Activated CD4-positive, CD25-positive, alpha-beta regulatory T cell (primary cell): Measurements from ENCODE around the gene CALU.

Source experiments
- DNase-seq, 4 experiments: peaks; one replicate each; lab custom pipeline; 2025; lab: John Stamatoyannopoulos, UW

CALU gene

GRCh38 chr7:128747327-128748079, 8.3 kb downstream of the CALU start:
- DNase-seq = no peak

- no peak for DNase-seq
These were observed 13.1 kb downstream of the CALU start for GRCh38 chr7:128752251-128752650.

GRCh38 chr7:128755075-128755818, 16.1 kb downstream of the CALU start:
- no peak for DNase-seq

- DNase-seq = no peak
These were observed 16.8 kb downstream of the CALU start for GRCh38 chr7:128755819-128756476.

DNA sequence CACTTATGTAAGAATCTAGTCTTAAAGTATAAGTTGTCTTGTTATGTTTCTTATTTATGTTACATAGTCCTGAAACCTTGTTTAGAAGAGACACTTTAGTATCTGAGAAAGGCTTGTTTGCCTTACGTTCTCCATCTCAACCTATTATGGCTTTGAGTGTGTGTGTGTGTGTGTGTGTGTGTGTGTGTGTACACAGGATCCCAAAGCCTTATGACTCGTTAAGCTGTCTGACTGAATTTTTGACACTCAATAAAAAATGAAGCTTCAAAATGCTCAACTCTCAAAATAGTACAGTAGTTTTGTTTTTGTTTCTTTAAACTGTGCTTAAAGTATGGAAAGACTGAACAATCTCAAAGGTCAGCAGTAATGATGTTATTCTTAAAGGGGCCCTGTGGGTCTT, 18.0 kb downstream of the CALU start:
- no peak for DNase-seq

GRCh38 chr7:128758553-128758952, 19.4 kb downstream of the CALU start:
- no peak for DNase-seq

- DNase-seq = no peak
These were observed 20.1 kb downstream of the CALU start for GRCh38 chr7:128759242-128759641.

DNA sequence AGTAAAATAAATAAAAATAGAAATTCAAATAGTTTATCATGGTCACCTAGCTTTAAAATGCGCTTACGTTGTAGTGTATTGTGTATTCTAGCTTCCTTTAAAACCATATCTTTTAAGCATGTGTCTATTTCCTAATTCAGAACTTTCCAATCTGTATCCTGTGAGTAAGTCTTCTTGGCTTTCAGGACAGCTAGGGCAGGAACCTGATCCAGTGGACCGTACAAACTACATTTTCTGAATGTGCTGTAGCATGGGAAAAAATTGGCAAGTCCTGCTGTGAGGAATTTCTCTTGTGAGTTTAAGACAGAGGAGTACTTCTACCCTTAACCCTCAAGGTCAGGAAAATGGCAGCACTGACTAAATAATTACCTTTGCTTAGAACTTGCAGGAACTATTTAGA, 24.4 kb downstream of the CALU start:
- DNase-seq = no peak

DNA sequence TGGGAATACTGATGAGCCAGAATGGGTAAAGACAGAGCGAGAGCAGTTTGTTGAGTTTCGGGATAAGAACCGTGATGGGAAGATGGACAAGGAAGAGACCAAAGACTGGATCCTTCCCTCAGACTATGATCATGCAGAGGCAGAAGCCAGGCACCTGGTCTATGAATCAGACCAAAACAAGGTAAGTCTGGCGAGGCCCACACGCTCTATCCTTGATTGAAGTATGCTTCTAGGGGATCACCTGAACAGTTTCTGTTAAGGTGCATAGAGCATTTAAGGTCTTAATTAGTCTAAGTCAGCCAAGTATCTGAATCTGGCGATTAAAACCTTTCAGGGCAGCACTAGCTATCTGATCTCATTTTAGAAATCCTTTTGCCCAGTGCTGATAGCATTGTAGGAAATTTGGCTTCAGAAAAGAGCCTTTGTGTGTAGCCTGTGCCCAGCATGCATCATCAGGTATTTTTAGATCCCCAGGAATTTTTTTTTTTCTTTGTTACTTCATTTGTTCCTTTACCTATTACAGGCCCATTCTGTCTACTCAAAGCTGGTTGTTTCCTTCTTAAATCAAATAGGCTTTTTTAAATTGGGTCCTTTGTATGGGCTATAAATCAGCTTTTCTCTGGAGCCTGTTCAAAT, 28.4 kb downstream of the CALU start:
- DNase-seq = no peak

DNA sequence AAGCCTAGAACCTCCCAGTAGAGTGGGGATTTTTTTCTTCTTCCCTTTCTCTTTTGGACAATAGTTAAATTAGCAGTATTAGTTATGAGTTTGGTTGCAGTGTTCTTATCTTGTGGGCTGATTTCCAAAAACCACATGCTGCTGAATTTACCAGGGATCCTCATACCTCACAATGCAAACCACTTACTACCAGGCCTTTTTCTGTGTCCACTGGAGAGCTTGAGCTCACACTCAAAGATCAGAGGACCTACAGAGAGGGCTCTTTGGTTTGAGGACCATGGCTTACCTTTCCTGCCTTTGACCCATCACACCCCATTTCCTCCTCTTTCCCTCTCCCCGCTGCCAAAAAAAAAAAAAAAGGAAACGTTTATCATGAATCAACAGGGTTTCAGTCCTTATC, 31.1 kb downstream of the CALU start:
- DNase-seq = no peak

- DNase-seq = no peak
These were observed 34.4 kb downstream of the CALU start for GRCh38 chr7:128773604-128774003.

DNA sequence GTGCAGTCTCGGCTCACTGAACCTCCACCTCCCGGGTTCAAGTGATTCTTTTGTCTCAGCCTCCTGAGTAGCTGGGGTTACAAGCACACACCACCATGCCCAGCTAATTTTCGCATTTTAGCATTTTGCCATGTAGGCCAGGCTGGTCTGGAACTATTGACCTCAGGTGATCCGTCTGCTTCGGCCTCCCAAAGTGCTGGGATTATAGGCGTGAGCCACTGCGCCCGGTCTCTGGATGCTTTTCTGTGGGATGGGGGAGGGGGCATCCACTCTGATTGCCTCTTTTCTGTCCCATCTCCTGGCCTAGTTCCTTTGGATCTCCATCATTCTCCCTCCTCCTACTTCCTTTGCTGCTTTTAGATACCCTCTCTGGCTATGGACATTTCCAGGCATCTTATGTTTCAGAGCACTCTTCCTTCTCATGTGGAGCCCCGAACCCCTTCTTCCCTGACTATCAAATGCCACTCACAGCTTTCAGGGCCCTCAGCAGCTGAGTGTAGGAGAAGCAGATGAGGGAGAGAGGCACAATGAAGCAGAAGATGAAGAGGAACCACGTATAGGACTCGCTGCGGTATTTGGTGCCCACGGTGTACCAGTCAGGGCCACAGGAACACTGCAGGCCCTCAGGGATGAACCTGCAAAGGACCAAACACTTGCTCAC, 35.0 kb downstream of the CALU start:
- no peak for DNase-seq

DNA sequence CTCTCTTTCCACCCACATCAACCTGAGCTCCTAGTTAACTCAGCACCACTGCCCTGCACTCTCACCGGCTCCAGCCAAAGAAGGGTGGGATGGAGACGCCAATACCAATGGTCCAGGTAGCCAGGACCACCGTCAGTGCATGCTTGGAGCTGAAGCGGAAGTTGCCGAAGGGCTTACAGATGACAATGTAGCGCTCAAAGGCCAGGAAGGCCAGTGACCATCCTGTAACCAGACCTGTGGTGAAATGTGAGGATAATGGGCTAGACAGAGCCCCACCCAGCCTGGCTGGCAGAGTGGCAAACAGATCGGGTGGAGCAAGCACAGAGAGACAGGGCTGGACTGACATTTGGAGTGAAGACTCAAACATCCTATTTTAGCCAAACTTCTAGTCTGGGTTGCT, 35.8 kb downstream of the CALU start:
- no peak for DNase-seq

- DNase-seq = no peak
These were observed 36.8 kb downstream of the CALU start, which contains the start of gene OPN1SW for GRCh38 chr7:128775744-128776474. TSS of gene OPN1SW (minus strand) at chr7:128775794. CDS start at chr7:128775781, 13 bp downstream.

- no peak for DNase-seq
These were observed 38.3 kb downstream of the CALU start for GRCh38 chr7:128777156-128778123.

GRCh38 chr7:128778946-128779345, 39.8 kb downstream of the CALU start:
- no peak for DNase-seq

GRCh38 chr7:128781126-128781525, 42.0 kb downstream of the CALU start:
- no peak for DNase-seq

DNA sequence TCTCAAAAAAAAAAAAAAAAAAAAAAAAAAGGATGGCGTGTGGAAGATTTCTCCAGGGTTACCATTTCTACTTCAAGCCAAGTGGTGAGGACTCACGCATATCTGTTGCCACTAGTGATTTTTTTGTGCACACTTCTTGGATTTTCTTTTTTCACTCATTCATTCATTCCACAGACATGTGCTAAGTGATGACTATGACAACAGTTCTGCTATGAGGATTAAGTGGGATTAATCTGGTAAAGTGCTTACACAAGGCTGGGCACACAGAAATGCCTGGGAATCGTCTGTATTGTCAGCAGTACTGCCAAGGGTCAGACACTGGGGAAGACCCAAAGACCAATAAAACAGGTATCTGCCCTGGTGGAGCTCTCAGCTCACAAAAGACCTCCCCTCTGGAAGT, 42.7 kb downstream of the CALU start:
- no peak for DNase-seq

GRCh38 chr7:128783143-128783861, 44.1 kb downstream of the CALU start:
- DNase-seq = no peak
